Activated CD4-positive, alpha-beta T cell treated with anti-CD3 and anti-CD28 coated beads, Interleukin-2, amount 50 U/mL, for 48 hours (primary cell): Measurements from ENCODE around the gene CSAG2.
"Not testable (repeated sequence)": the region's sequence is repeated elsewhere in the genome, so short reads cannot be mapped to it uniquely, and the experiment has no call there.

Source experiments
- DNase-seq, 2 experiments: peaks; one replicate each; pipeline ENCODE4 v3.0.0-alpha.2; 2020

CSAG2 gene

GRCh38 chrX:152709173-152709572 lies at the start of gene CSAG2:
Gene CSAG2, minus strand, starts transcription at chrX:152709273. Its CDS starts 161 bp downstream, at chrX:152709112.
- not testable (repeated sequence) for DNase-seq

GRCh38 chrX:152754871-152755270 lies 45.8 kb upstream of the CSAG2 start:
- not testable (repeated sequence) for DNase-seq

GRCh38 chrX:152753686-152754650 lies 44.9 kb upstream of the CSAG2 start, which contains the start of gene MAGEA2:
Gene MAGEA2, minus strand, starts transcription at chrX:152753842. Its CDS starts 2,479 bp downstream, at chrX:152751363.
- not testable (repeated sequence) for DNase-seq

- DNase-seq: no peak
Observed at GRCh38 chrX:152738560-152738959, 29.5 kb upstream of the CSAG2 start.

GRCh38 chrX:152736528-152736927 lies 27.5 kb upstream of the CSAG2 start:
- DNase-seq: not testable (repeated sequence)

GRCh38 chrX:152735860-152736511 lies 26.9 kb upstream of the CSAG2 start:
- DNase-seq: no peak

- no peak for DNase-seq
Observed at GRCh38 chrX:152735101-152735500, 26.0 kb upstream of the CSAG2 start.

- not testable (repeated sequence) for DNase-seq
Observed at GRCh38 chrX:152734143-152734858, 25.2 kb upstream of the CSAG2 start.

- DNase-seq: no peak
Observed at GRCh38 chrX:152733261-152733975, 24.3 kb upstream of the CSAG2 start, which contains the start of the genes CSAG1 and MAGEA12. Gene CSAG1, minus strand, starts transcription at chrX:152733721. Its CDS starts 1,261 bp downstream, at chrX:152732460. Gene MAGEA12, plus strand, starts transcription at chrX:152733757. Its CDS starts 2,405 bp downstream, at chrX:152736162.

GRCh38 chrX:152725409-152725808 lies 16.3 kb upstream of the CSAG2 start:
- DNase-seq: no peak

GRCh38 chrX:152713815-152714787 lies 5.0 kb upstream of the CSAG2 start, which contains the start of gene MAGEA2B:
Gene MAGEA2B, plus strand, starts transcription at chrX:152714628. Its CDS starts 2,479 bp downstream, at chrX:152717107.
- DNase-seq: not testable (repeated sequence)

- not testable (repeated sequence) for DNase-seq
Observed at GRCh38 chrX:152713195-152713594, 4.1 kb upstream of the CSAG2 start.

- not testable (repeated sequence) for DNase-seq
Observed at GRCh38 chrX:152706500-152706899, 2.6 kb downstream of the CSAG2 start.

- not testable (repeated sequence) for DNase-seq
Observed at GRCh38 chrX:152700390-152700789, 8.7 kb downstream of the CSAG2 start.

GRCh38 chrX:152697952-152698931 lies 10.8 kb downstream of the CSAG2 start, which contains the start of gene MAGEA3:
Gene MAGEA3, plus strand, starts transcription at chrX:152698794. Its CDS starts 2,039 bp downstream, at chrX:152700833.
- not testable (repeated sequence) for DNase-seq

- DNase-seq: not testable (repeated sequence)
Observed at GRCh38 chrX:152681012-152681411, 28.1 kb downstream of the CSAG2 start.

- DNase-seq: not testable (repeated sequence)
Observed at GRCh38 chrX:152674652-152675051, 34.4 kb downstream of the CSAG2 start.

GRCh38 chrX:152674135-152674534 lies 34.9 kb downstream of the CSAG2 start:
- no peak for DNase-seq

GRCh38 chrX:152663086-152663485 lies 46.0 kb downstream of the CSAG2 start:
- DNase-seq: no peak
